Ramos (cell line): Measurements from ENCODE around the gene APBA2.

ENCODE experiments used
- in situ Hi-C: fragments of 300-500 bp; cut with MboI; formaldehyde crosslinking; loops from one replicate; pipeline ENCODE4 v1.14.3; 2022; ENCODE audit warnings: low sequenced_read_pairs; ENCODE audit not compliant: unreplicated experiment

The APBA2 gene

GRCh38 chr15:29104566-29104880 is 218.7 kb downstream of the APBA2 start:
- in situ Hi-C loops, result no loop called here

- in situ Hi-C loops, result no loop called here
These were observed 219.5 kb downstream of the APBA2 start for GRCh38 chr15:29105151-29105854.

- in situ Hi-C loops, result no loop called here
These were observed 220.3 kb downstream of the APBA2 start for GRCh38 chr15:29106116-29106515.

- in situ Hi-C loops, result no loop called here
These were observed 220.9 kb downstream of the APBA2 start for GRCh38 chr15:29106551-29107290.

- in situ Hi-C loops, result no loop called here
These were observed 221.6 kb downstream of the APBA2 start for GRCh38 chr15:29107291-29107890.

- in situ Hi-C loops, result no loop called here
These were observed 222.3 kb downstream of the APBA2 start for GRCh38 chr15:29107971-29108645.

GRCh38 chr15:29109762-29110161 is 224.0 kb downstream of the APBA2 start:
- in situ Hi-C loops, result no loop called here

- in situ Hi-C loops, result no loop called here
These were observed 224.4 kb downstream of the APBA2 start for GRCh38 chr15:29110176-29110575.

GRCh38 chr15:29110733-29111132 is 225.0 kb downstream of the APBA2 start:
- in situ Hi-C loops, result no loop called here

- in situ Hi-C loops, result no loop called here
These were observed 226.0 kb downstream of the APBA2 start for GRCh38 chr15:29111705-29112281.

- in situ Hi-C loops, result no loop called here
These were observed 227.8 kb downstream of the APBA2 start for GRCh38 chr15:29113336-29114220.

GRCh38 chr15:29114221-29115092 is 228.7 kb downstream of the APBA2 start:
- in situ Hi-C loops, result no loop called here

- in situ Hi-C loops, result no loop called here
These were observed 229.6 kb downstream of the APBA2 start for GRCh38 chr15:29115093-29115991.

- in situ Hi-C loops, result no loop called here
These were observed 231.4 kb downstream of the APBA2 start for GRCh38 chr15:29116970-29117700.

GRCh38 chr15:29117778-29118177 is 232.0 kb downstream of the APBA2 start:
- in situ Hi-C loops, result no loop called here

- in situ Hi-C loops, result no loop called here
These were observed 234.1 kb downstream of the APBA2 start for GRCh38 chr15:29119847-29120246.
